ENCODE measurements around the gene SLC12A8.
A peak's percentile ranks its signal among the peaks of the same experiment; 100 is the strongest.

SLC12A8 gene

DNA sequence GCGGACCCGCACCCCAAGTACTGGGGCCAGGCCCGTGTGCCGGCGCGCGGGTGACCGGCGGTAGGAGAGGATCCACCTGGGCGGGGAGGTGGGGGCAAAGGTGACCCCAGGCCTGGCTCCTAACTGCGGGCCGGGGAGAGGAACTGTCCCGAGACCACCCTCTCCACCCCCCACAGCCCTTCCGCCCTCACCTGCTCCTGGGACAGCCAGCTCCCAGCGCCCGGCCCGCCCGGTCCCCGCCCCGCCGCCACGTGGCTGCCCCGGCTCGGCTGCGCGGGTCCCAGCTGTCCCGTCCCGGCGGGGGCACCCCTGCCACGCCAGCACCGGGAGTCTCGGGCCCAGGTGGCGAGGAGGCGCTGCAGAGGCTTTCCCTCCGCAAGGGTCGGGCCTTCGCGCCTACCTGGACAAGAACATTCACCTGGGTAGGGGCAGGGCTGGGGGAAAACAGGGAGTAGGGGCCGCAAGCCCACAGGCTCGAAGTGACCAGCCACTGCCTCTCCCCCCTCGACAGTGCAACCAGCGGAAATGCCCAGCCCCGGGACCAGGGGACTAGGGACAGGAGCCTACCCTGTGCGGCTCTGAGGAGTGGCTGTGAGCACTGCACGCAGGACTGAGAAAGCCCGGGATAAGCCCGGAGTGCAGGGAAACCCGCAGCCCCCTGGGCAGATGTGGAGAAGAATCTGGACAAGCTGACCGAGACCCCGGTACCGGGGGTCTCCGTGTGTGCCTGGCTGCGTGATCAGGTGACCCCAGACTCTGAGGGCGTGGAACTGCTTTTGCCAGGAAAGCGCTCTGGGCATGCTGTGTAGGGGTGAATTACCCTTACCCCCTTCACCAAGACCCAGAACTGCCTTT is at the start of gene SLC12A8:
TSS of gene SLC12A8 (minus strand) at position 240 of the 855 bp plus-strand sequence. CDS start 1,399 bp downstream, outside the sequence.
- DNase-seq: peak; percentile 17

DNA sequence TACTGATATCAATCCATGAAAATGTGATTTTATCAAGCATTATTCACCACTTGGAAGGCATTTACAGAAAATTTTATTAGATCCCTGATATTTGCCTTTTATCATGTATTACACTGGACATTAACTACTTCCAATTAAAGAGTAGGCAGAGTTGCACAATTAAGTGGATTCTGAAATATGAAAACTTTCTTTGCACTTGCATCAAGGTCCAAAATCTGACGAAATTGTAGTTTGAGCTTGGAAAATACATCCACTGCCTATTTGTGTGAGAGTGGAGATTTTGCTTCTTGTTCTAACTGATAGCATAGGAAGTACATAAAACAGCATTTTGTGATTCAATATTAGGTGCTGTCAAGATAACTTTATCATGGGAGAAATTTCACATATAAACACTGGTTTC is 49.6 kb upstream of the SLC12A8 start:
- no peak for DNase-seq

DNA sequence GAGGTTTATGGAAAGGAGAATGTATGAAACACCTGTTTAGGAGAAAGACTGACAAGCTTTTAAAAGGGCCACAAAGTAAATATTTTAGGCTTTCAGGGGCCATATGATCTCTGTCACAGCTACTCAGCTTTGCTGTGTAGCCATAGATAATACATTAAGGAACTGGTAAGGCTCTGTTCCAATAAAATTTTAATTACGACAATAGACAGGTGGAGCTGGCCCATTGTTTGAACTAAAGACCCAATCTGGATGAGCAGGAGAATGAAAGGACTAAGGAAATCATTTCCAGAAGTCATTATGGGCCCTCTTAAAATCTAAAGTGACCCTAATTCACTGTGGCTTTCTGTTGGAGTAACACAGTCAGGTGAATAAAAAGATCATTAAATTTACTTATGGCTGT is 48.5 kb upstream of the SLC12A8 start:
- no peak for DNase-seq

GRCh38 chr3:125260158-125260557 is 47.6 kb upstream of the SLC12A8 start:
- DNase-seq: no peak

GRCh38 chr3:125257536-125257935 is 45.0 kb upstream of the SLC12A8 start:
- no peak for DNase-seq

- DNase-seq: no peak
These were observed 44.1 kb upstream of the SLC12A8 start for GRCh38 chr3:125256675-125257074.

- DNase-seq: no peak
These were observed 38.4 kb upstream of the SLC12A8 start for GRCh38 chr3:125250973-125251372.

DNA sequence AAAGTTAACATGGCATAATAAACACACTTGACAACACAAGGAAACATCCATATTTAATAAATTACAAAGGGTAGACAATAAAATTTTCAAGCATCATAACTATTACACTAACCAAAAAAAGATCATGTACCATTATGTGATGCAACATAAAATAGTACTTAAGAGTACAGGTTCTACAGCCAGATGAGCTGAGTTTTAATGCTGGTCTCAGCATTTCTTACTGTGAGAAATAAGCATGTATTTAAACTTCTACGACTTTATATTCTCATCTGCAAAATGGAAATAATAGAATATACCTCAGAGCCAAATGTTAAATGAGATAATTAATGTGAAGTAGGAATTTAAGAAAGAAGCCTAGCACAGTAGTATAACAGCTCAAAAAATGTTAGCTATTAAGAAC is 33.7 kb upstream of the SLC12A8 start:
- DNase-seq: no peak

DNA sequence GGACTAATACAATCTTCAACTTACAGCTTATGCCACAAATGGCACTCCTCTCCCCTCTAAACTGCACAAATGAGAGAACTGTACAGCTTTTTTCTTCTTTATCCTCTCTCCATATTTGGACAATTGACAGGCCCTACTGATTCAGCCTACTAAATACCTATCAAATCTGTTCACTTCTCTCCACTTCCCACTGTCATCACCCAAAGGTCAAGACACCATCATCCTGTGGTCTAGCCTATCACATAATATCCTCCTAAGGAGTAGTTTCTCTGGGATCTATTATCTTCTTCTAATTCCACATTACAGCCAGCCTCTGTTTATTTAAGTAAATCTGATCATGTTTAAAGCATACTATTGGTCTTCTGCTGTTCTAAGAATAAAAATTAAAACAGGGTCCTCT is 33.0 kb upstream of the SLC12A8 start:
- DNase-seq: no peak

GRCh38 chr3:125240496-125240895 is 27.9 kb upstream of the SLC12A8 start:
- DNase-seq: no peak

- DNase-seq: no peak
These were observed 26.7 kb upstream of the SLC12A8 start for GRCh38 chr3:125239266-125239665.

GRCh38 chr3:125238759-125239158 is 26.2 kb upstream of the SLC12A8 start:
- DNase-seq: no peak

DNA sequence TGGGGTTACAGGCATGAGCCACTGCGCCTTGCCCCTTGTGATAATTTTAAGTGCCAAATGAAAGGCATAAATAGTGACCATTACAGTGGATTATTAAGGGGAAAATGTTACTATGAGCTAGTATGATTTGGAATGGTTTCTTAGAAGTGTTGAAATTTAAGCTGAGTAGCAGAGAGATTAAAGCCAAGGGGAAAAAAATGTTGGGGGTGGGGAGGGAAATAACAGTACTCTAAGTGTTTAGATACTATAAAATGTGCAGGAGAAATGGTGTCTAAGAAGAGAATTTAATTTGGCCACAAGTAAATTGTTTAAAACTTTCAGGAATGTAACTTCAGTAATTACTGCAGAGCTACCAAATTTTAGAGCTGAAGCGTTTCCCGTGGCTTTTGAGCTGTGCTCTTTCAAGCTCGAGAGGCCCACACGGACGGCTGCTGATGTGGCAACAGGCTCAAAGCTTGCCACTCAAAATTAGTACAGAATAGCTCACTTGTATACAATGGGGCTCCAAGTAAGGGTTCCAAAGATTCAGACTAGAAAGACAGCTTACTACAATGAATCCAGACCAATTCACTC is 23.9 kb upstream of the SLC12A8 start:
- no peak for DNase-seq

DNA sequence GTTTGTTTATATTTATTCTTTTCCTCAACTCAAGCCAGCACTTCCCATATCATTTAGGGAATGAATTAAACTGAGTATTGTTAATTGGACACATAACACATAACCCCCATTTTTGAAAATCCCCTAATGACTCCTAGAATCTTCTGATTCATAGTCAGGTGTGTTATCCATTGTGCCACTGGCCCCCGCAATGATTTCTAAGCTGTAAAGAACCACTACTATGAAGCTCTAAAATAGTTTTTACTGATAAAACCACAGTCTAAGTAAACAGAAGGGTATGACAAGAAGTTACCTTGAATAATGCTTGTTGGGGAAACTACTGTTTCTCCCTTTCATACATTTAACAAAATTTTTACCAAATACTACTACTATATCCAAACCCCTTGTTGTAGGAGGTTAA is 22.3 kb upstream of the SLC12A8 start:
- DNase-seq: no peak

- DNase-seq: no peak
These were observed 19.9 kb upstream of the SLC12A8 start for GRCh38 chr3:125232401-125232800.

- no peak for DNase-seq
These were observed 19.3 kb upstream of the SLC12A8 start for GRCh38 chr3:125231895-125232294.

DNA sequence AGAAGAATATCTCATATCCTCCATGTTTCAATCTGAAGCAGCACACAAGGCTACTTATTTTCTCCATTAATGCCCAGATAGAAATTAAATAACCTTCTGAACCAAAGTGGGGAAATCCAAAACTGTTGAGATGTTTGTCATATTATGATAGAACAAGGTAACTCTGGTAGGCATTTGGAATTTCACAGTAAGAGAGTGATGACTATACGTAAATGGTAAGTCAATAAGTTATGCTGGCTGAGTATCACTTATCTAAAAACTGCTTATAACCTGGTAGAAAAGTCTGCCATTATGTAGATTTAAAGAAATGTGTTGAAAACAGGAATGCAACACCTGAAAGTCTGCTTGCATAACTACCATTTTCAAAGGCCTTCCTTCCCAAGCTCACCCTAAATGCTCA is 17.2 kb upstream of the SLC12A8 start:
- no peak for DNase-seq

- DNase-seq: no peak
These were observed 16.6 kb upstream of the SLC12A8 start for GRCh38 chr3:125229168-125229567.

- DNase-seq: no peak
These were observed 9.3 kb upstream of the SLC12A8 start for GRCh38 chr3:125221831-125222230.

DNA sequence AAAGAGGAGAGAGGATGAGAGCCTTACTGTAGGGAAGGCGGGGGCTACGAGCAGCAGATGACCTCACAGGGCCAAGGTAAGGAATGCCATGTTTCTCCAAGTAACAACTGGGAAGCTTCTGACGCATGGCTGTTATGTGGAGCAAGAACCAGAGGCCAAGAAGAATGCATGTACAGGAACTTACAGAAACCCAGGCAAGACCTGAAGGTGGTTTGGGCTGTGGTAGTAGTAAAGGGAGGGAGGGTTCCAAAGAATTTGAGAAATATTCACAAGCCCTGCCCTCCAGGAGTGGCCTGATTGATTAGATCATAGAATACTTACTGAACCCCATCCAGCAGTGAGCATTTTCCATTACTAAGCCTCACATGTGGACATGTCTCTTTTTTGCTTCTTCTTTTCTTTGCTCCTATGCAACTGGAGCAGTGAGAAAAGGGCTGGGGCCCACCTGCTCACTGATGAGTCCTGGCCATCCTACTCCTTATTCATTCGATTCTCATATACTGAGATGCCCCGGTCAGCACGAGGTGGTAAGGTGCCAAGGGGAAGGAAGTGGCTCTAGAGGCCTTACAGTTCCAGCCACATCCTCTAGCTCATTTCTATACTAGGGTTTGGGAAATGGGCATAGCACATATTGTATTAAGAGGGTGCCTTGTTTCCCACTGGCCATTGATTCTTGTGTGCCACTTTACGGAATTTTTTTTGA is 8.3 kb upstream of the SLC12A8 start:
- no peak for DNase-seq

DNA sequence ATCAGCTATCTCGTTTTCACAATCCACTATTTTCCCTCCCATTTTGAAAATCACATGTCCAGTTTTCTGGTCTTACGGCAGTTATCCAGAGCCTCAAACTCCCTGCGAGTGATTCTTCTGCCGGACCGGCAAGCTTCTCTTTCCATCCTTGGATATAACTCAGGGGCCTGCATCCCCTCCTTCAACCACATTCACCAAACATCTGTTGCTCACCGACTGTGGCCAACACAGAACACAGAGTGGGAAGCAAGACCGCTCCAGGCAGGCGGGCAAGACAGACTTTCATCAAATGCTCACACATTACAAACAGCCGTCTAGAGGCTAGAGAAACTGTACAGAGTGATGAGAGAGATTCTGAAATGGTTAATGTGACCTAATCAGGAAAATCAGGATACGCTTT is 7.6 kb upstream of the SLC12A8 start:
- DNase-seq: no peak

GRCh38 chr3:125219261-125219701 is 6.7 kb upstream of the SLC12A8 start:
- DNase-seq: no peak

- DNase-seq: no peak
These were observed 2.2 kb upstream of the SLC12A8 start for GRCh38 chr3:125214738-125215137.

All from activated naive CD4-positive, alpha-beta T cell treated with anti-CD3 and anti-CD28 coated beads, Interleukin-2, amount 50 U/mL, for 16 hours (primary cell).